Measurements from ENCODE around the gene KCNMB1. TPM values are rescaled to one million over a fixed set of nuclear protein-coding genes. Genes with fewer than 3 reads are reported as not detected.

KCNMB1 gene
- total RNA-seq, 1 donor from 2014 or later, result 4.9 TPM

- intact Hi-C loops (cut with DNase I), result no loop called here
- DNase-seq (ENCODE audit: extremely low spot score in 2 of 2), result no peak
These were observed 14.5 kb upstream of the KCNMB1 start for GRCh38 chr5:170403675-170404074.

GRCh38 chr5:170402508-170402907 is 13.3 kb upstream of the KCNMB1 start:
- Histone ChIP-seq H3K9me3 (no peaks in the 10 kb centered on the region), H3K36me3 (no peaks in the 10 kb centered on the region), H3K4me3 (no peak overlapping the region), H3K4me1 (no peaks in the 10 kb centered on the region), H3K27me3 (no peaks in the 10 kb centered on the region), H3K27ac (no peak overlapping the region)
- no peak for DNase-seq (ENCODE audit: extremely low spot score in 2 of 2)
- no peak for TF ChIP-seq POLR2A (IDR thresholded peaks at IDR 0.05)
- no peak for TF ChIP-seq CTCF (IDR thresholded peaks at IDR 0.05)
- TF ChIP-seq POLR2AphosphoS5 (IDR thresholded peaks at IDR 0.05; ENCODE audit: insufficient read depth in 1 of 2, low read depth in 1 of 2), result no peak
- intact Hi-C loops (cut with DNase I), result no loop called here

More at GRCh38 chr5:170403675-170404074, 14.5 kb upstream of the KCNMB1 start:
- no peaks in the 10 kb centered on the region for H3K27me3 ChIP-seq
- H3K4me1 ChIP-seq, result no peaks in the 10 kb centered on the region
- H3K9me3 ChIP-seq, result no peaks in the 10 kb centered on the region
- no peak overlapping the region for H3K4me3 ChIP-seq
- no peak for TF ChIP-seq POLR2A (IDR thresholded peaks at IDR 0.05)
- no peak for TF ChIP-seq POLR2AphosphoS5 (IDR thresholded peaks at IDR 0.05; ENCODE audit: insufficient read depth in 1 of 2, low read depth in 1 of 2)
- no peak for TF ChIP-seq CTCF (IDR thresholded peaks at IDR 0.05)
- H3K36me3 ChIP-seq, result no peaks in the 10 kb centered on the region
- H3K27ac ChIP-seq, result no peak overlapping the region

- no peak for TF ChIP-seq POLR2AphosphoS5 (IDR thresholded peaks at IDR 0.05; ENCODE audit: insufficient read depth in 1 of 2, low read depth in 1 of 2)
- TF ChIP-seq POLR2A (IDR thresholded peaks at IDR 0.05), result no peak
- no peak for TF ChIP-seq CTCF (IDR thresholded peaks at IDR 0.05)
These were observed 7.9 kb upstream of the KCNMB1 start for GRCh38 chr5:170397059-170397458.

GRCh38 chr5:170393958-170394357 is 4.8 kb upstream of the KCNMB1 start:
- Histone ChIP-seq H3K27ac (no peak overlapping the region), H3K36me3 (no peaks in the 10 kb centered on the region), H3K4me3 (no peak overlapping the region), H3K4me1 (no peaks in the 10 kb centered on the region), H3K9me3 (no peaks in the 10 kb centered on the region), H3K27me3 (no peaks in the 10 kb centered on the region)
- intact Hi-C loops (cut with DNase I), result loop anchor here (5.0 kb wide), 1 partner anchor 1462 kb away; no protein-coding TSS in a partner anchor
- no peak for DNase-seq (ENCODE audit: extremely low spot score in 2 of 2)
- TF ChIP-seq CTCF (IDR thresholded peaks at IDR 0.05) (no peak), POLR2AphosphoS5 (IDR thresholded peaks at IDR 0.05; ENCODE audit: insufficient read depth in 1 of 2, low read depth in 1 of 2) (no peak), POLR2A (IDR thresholded peaks at IDR 0.05) (no peak)

More at GRCh38 chr5:170397059-170397458, 7.9 kb upstream of the KCNMB1 start:
- no peaks in the 10 kb centered on the region for H3K27me3 ChIP-seq
- no peaks in the 10 kb centered on the region for H3K9me3 ChIP-seq
- H3K4me1 ChIP-seq, result no peaks in the 10 kb centered on the region
- no peaks in the 10 kb centered on the region for H3K36me3 ChIP-seq
- no peak overlapping the region for H3K27ac ChIP-seq
- intact Hi-C loops (cut with DNase I), result no loop called here
- H3K4me3 ChIP-seq, result no peak overlapping the region
- no peak for DNase-seq (ENCODE audit: extremely low spot score in 2 of 2)

- intact Hi-C loops (cut with DNase I), result loop anchor here (5.0 kb wide), 1 partner anchor 1461 kb away; no protein-coding TSS in a partner anchor
- no peak for DNase-seq (ENCODE audit: extremely low spot score in 2 of 2)
- Histone ChIP-seq H3K4me3 (no peak overlapping the region), H3K27ac (no peak overlapping the region), H3K4me1 (no peaks in the 10 kb centered on the region), H3K27me3 (no peaks in the 10 kb centered on the region), H3K36me3 (no peaks in the 10 kb centered on the region), H3K9me3 (no peaks in the 10 kb centered on the region)
- TF ChIP-seq POLR2AphosphoS5 (IDR thresholded peaks at IDR 0.05; ENCODE audit: insufficient read depth in 1 of 2, low read depth in 1 of 2) (no peak), POLR2A (IDR thresholded peaks at IDR 0.05) (no peak), CTCF (IDR thresholded peaks at IDR 0.05) (no peak)
These were observed 4.1 kb upstream of the KCNMB1 start for GRCh38 chr5:170393235-170393634.
